Mesenchymal stem cell (in vitro differentiated cells and primary cell): ENCODE measurements around the gene ZMYM5.

Source experiments
- DNase-seq: peaks from one replicate; pipeline ENCODE4 v3.0.0-alpha.2; 2013
- H2AFZ ChIP-seq: one replicate; pipeline ENCODE4 v1.6.1; 2013; ENCODE audit warnings: low read depth, mild to moderate bottlenecking, control low read depth, inconsistent platforms, low read length, moderate library complexity
- H2AK5ac ChIP-seq: 2 replicates; pipeline ENCODE4 v1.6.1; 2013; ENCODE audit warnings: low read length, moderate library complexity, mild to moderate bottlenecking, inconsistent platforms; ENCODE audit not compliant: severe bottlenecking
- H2BK120ac ChIP-seq: one replicate; pipeline ENCODE4 v1.6.1; 2013; ENCODE audit warnings: low read depth, mild to moderate bottlenecking, inconsistent platforms, low read length, moderate library complexity
- H2BK12ac ChIP-seq, 2 experiments: one replicate each; pipeline ENCODE4 v1.6.1; 2013; ENCODE audit warnings: inconsistent platforms in 2 of 2, low read length in 2 of 2, mild to moderate bottlenecking in 2 of 2, moderate library complexity in 2 of 2, control low read depth in 1 of 2
- H2BK15ac ChIP-seq: one replicate; pipeline ENCODE4 v1.6.1; 2013; ENCODE audit warnings: mild to moderate bottlenecking, low read depth, inconsistent platforms; ENCODE audit not compliant: poor library complexity, severe bottlenecking
- H2BK5ac ChIP-seq: 2 replicates; pipeline ENCODE4 v1.6.1; 2013; ENCODE audit warnings: low read depth, mild to moderate bottlenecking, low read length, control low read depth, inconsistent platforms; ENCODE audit not compliant: poor library complexity, severe bottlenecking
- H3K14ac ChIP-seq, 2 experiments: one replicate each; pipeline ENCODE4 v1.6.1; 2013; ENCODE audit warnings: inconsistent platforms in 2 of 2, low read length in 2 of 2, control low read depth in 1 of 2, mild to moderate bottlenecking in 1 of 2, moderate library complexity in 1 of 2
- H3K18ac ChIP-seq, 2 experiments: one replicate each; pipeline ENCODE4 v1.6.1; 2013; ENCODE audit warnings: inconsistent platforms in 2 of 2, low read length in 2 of 2, control low read depth in 1 of 2, low read depth in 1 of 2, mild to moderate bottlenecking in 1 of 2
- H3K23ac ChIP-seq, 2 experiments: one replicate each; pipeline ENCODE4 v1.6.1; 2013; ENCODE audit warnings: inconsistent platforms in 2 of 2, low read length in 2 of 2, mild to moderate bottlenecking in 2 of 2, moderate library complexity in 2 of 2, control low read depth in 1 of 2
- H3K27ac ChIP-seq: 2 replicates; pipeline ENCODE4 v1.5.1; 2013; ENCODE audit warnings: mild to moderate bottlenecking, moderate library complexity, low read length, control low read depth, inconsistent platforms; ENCODE audit not compliant: poor library complexity, severe bottlenecking
- H3K27me3 ChIP-seq, 2 experiments: 2 replicates each; pipeline versions ENCODE4 v1.6.1 to v1.7.0; 2013; ENCODE audit warnings: low read length in 2 of 2, mild to moderate bottlenecking in 2 of 2, moderate library complexity in 2 of 2, control low read depth in 1 of 2, inconsistent platforms in 1 of 2; ENCODE audit not compliant: control insufficient read depth in 1 of 2, insufficient read depth in 1 of 2
- H3K36me3 ChIP-seq, 2 experiments: 2 replicates each; pipeline versions ENCODE4 v1.6.1 to v1.7.0; 2013; ENCODE audit warnings: low read length in 2 of 2, control low read depth in 1 of 2, inconsistent platforms in 1 of 2, low read depth in 1 of 2, mild to moderate bottlenecking in 1 of 2; ENCODE audit not compliant: insufficient read depth in 2 of 2, control insufficient read depth in 1 of 2
- H3K4ac ChIP-seq, 2 experiments: one replicate each; pipeline ENCODE4 v1.6.1; 2013; ENCODE audit warnings: inconsistent platforms in 2 of 2, low read length in 2 of 2, mild to moderate bottlenecking in 2 of 2, moderate library complexity in 2 of 2, control low read depth in 1 of 2, low read depth in 1 of 2
- H3K4me1 ChIP-seq: 2 replicates; pipeline ENCODE4 v1.6.1; 2013; ENCODE audit warnings: low read depth, low read length, control low read depth; ENCODE audit not compliant: control insufficient read depth, insufficient read depth
- H3K4me2 ChIP-seq: 2 replicates; pipeline ENCODE4 v1.6.1; 2013; ENCODE audit warnings: low read length, mild to moderate bottlenecking, inconsistent platforms; ENCODE audit not compliant: poor library complexity, severe bottlenecking
- H3K4me3 ChIP-seq, 2 experiments: 2 replicates each; pipeline versions ENCODE4 v1.5.1 to v1.7.0; 2013; ENCODE audit warnings: low read length in 2 of 2, mild to moderate bottlenecking in 2 of 2, control low read depth in 1 of 2, low read depth in 1 of 2; ENCODE audit not compliant: insufficient read depth in 1 of 2
- H3K79me1 ChIP-seq: replicated peaks from 2 replicates; pipeline ENCODE4 v1.6.1; 2013; ENCODE audit warnings: mild to moderate bottlenecking, control low read depth, low read length, inconsistent platforms; ENCODE audit not compliant: poor library complexity, severe bottlenecking
- H3K9ac ChIP-seq: 2 replicates; pipeline ENCODE4 v1.7.0; 2013; ENCODE audit warnings: mild to moderate bottlenecking, low read length, moderate library complexity
- H3K9me3 ChIP-seq: 2 replicates; pipeline ENCODE4 v1.7.0; 2013; ENCODE audit warnings: mild to moderate bottlenecking, low read length; ENCODE audit not compliant: control insufficient read depth
- H4K8ac ChIP-seq: one replicate; pipeline ENCODE4 v1.6.1; 2013; ENCODE audit warnings: inconsistent platforms, mild to moderate bottlenecking, low read length, moderate library complexity
- H4K91ac ChIP-seq: one replicate; pipeline ENCODE4 v1.6.1; 2013; ENCODE audit warnings: mild to moderate bottlenecking, low read length, inconsistent platforms
- WGBS: methylation state at CpG from one replicate; pipeline ENCODE4 v1.1.7; 2013; ENCODE audit warnings: mixed read lengths; 5-methylcytosine and 5-hydroxymethylcytosine counted together

ZMYM5 gene

GRCh38 chr13:19881641-19882040 lies 18.2 kb upstream of the ZMYM5 start:
- no peaks in the 10 kb centered on the region for H3K27me3 ChIP-seq
- no peak overlapping the region for H2BK120ac ChIP-seq
- no peak overlapping the region for H3K14ac ChIP-seq
- H3K27ac ChIP-seq: no peak overlapping the region
- H3K4me1 ChIP-seq: peaks cover 1% of the 10 kb centered on the region
- H3K9me3 ChIP-seq: no peaks in the 10 kb centered on the region
- H3K4me2 ChIP-seq: no peak overlapping the region
- no peak overlapping the region for H2BK12ac ChIP-seq
- H3K36me3 ChIP-seq: no peaks in the 10 kb centered on the region
- H2AFZ ChIP-seq: no peak overlapping the region
- WGBS: 84% methylated on average over 6 of the region's 7 CpGs
- no peak overlapping the region for H3K4ac ChIP-seq
- H4K8ac ChIP-seq: no peak overlapping the region
- H3K79me1 ChIP-seq: no peaks in the 10 kb centered on the region
- no peak overlapping the region for H3K9ac ChIP-seq
- H4K91ac ChIP-seq: no peak overlapping the region
- H3K4me3 ChIP-seq: no peak overlapping the region
- no peak overlapping the region for H2BK15ac ChIP-seq
- H3K23ac ChIP-seq: no peak overlapping the region
- no peak overlapping the region for H2AK5ac ChIP-seq
- H3K18ac ChIP-seq: no peak overlapping the region
- H2BK5ac ChIP-seq: no peak overlapping the region
- DNase-seq: no peak

GRCh38 chr13:19864746-19865309 lies 1.4 kb upstream of the ZMYM5 start:
- no peak overlapping the region for H2BK12ac ChIP-seq
- H3K18ac ChIP-seq: peak overlapping the region; percentile 80 to 89
- peak overlapping the region; percentile 98 for H3K27ac ChIP-seq
- peak overlapping the region; percentile 83 for H3K4me2 ChIP-seq
- peak overlapping the region; percentile 80 for H2BK15ac ChIP-seq
- peaks cover 3% of the 10 kb centered on the region for H3K79me1 ChIP-seq
- H3K23ac ChIP-seq: peak overlapping the region in 1 of 2 experiments; percentile 40
- 66% methylated on average over 26 of the region's 26 CpGs for WGBS
- no peaks in the 10 kb centered on the region for H3K36me3 ChIP-seq
- H2BK5ac ChIP-seq: peak overlapping the region; percentile 77
- H4K8ac ChIP-seq: peak overlapping the region; percentile 96
- peak overlapping the region; percentile 13 for H2AK5ac ChIP-seq
- H3K9me3 ChIP-seq: no peaks in the 10 kb centered on the region
- H2BK120ac ChIP-seq: peak overlapping the region; percentile 83
- H3K27me3 ChIP-seq: no peaks in the 10 kb centered on the region
- no peak overlapping the region for H4K91ac ChIP-seq
- H3K9ac ChIP-seq: peak overlapping the region; percentile 93
- H3K4ac ChIP-seq: peak overlapping the region; percentile 34 to 35
- H3K4me3 ChIP-seq: peak overlapping the region; percentile 59 to 94
- peak; percentile 69 for DNase-seq
- peaks cover 5% of the 10 kb centered on the region for H3K4me1 ChIP-seq
- H3K14ac ChIP-seq: no peak overlapping the region
- no peak overlapping the region for H2AFZ ChIP-seq

- WGBS: 31% methylated on average over 54 of the region's 54 CpGs
Measured at GRCh38 chr13:19864024-19864745, 736 bp upstream of the ZMYM5 start.

More at GRCh38 chr13:19864024-19864745, 736 bp upstream of the ZMYM5 start:
- Histone ChIP-seq H2BK12ac (no peak overlapping the region), H2BK5ac (peak overlapping the region; percentile 86), H3K27ac (peak overlapping the region; percentile 98), H3K18ac (peak overlapping the region; percentile 80 to 89), H3K23ac (peak overlapping the region in 1 of 2 experiments; percentile 40), H2AFZ (no peak overlapping the region), H4K8ac (peak overlapping the region; percentile 96), H3K27me3 (no peaks in the 10 kb centered on the region), H2BK120ac (peak overlapping the region; percentile 83), H2AK5ac (peak overlapping the region; percentile 13), H3K9me3 (no peaks in the 10 kb centered on the region), H3K4me3 (peak overlapping the region; percentile 59 to 94), H2BK15ac (peak overlapping the region; percentile 80), H3K9ac (peak overlapping the region; percentile 93), H3K36me3 (peaks cover 0 to under 1% of the 10 kb centered on the region in 2 experiments), H3K79me1 (peaks cover 3% of the 10 kb centered on the region), H3K4me2 (peak overlapping the region; percentile 83), H4K91ac (peak overlapping the region; percentile 97), H3K14ac (no peak overlapping the region), H3K4me1 (peaks cover 5% of the 10 kb centered on the region), H3K4ac (peak overlapping the region; percentile 75 to 81)
- peak; percentile 82 for DNase-seq
